ENCODE results near the gene GLTPD2.
"Not testable (repeated sequence)": the region's sequence is repeated elsewhere in the genome, so short reads cannot be mapped to it uniquely, and the experiment has no call there.

GLTPD2 gene

DNA sequence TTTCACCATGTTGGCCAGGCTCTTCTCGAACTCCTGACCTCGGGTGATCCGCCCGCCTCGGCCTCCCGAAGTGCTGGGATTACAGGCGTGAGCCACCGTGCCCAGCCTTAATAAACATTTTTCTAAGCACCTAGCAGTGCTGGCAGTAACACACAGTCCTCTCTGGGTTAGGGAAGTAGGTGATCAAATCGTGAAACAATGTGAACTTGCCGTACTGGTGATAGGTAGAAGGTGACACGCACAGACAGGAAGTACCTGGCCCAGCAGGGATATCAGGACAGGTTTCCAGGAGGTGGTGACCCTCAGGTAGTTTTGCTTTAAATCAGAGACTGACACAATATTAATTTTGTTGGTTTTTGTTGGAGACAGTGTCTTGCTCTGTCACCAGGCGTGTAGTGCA lies 22.7 kb downstream of the GLTPD2 start:
- DNase-seq: no peak

DNA sequence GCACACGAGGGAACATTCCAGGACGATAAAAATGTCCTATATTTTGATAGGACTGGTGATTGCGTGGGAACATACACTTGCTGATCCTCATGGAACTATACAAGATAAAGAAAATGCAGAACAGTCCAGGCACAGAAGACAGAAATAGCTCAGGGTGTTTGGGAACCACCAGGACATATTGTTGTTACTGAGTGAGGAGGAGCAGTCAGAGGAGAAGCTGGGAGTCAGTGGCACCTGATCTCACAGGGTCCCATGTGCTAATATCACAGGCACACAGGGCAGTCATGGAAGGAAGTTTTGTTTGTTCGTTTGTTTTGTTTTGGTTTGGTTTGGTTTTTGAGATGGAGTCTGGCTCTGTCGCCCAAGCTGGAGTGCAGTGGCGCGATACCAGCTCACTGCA lies 23.9 kb downstream of the GLTPD2 start:
- DNase-seq: no peak

DNA sequence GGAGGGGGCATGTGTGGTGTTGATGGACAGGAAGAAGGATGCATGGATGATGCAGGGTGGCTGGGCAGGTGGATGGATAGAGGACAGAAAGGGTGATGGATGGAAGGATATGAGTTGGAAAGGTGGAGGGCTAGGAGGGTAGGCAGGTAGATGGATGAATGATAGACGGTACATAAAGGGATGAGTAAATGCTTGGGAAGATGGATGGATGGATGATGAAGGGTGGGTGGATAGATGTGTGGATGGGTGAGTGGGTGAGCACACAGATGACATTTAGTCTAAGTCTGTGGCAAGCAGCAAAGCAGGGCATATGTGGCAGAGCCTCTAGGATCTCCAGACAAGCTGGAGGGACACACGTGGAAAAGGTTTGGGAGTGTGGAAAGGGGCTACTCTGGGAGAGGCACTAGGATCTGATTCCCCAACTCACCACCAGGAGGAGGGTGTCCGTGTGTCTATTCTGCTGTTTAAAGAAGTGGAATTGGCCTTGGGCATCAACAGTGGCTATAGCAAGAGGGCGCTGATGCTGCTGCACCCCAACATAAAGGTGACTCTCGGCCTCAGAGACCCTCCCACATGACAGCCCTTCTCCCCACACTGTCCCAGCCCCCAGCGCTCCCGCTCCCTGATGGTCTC lies 26.4 kb downstream of the GLTPD2 start:
- no peak for DNase-seq

DNA sequence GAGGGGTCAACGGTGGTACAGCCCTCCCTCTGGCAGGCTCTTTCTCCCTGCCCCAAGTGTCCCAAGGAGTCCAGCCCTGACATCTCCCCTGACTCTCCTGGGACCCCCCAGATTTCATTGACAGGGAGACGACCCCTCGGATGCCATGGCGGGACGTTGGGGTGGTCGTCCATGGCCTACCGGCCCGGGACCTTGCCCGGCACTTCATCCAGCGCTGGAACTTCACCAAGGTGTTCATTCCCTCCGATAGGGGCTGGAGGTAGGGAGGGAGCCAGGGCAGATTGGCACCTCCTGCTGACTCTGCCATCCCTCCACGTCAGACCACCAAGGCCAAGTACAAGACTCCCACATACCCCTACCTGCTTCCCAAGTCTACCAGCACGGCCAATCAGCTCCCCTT lies 28.1 kb downstream of the GLTPD2 start:
- no peak for DNase-seq

DNA sequence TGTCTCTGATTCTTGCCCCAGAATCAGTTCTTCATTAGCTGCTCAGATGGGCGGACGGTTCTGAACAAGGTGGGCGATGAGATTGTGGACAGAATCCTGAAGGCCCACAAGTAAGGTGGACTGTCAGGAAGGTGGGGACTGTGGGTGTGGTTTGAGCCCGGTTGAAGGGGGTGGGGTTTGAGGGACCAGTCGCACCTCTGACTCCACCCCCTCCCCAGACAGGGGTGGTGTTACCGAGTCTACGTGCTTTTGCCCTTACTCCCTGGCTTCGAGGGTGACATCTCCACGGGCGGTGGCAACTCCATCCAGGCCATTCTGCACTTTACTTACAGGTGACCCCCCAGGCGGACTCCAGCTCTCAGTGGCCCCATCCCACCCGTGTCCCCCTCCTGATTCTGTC lies 29.5 kb downstream of the GLTPD2 start:
- no peak for DNase-seq

DNA sequence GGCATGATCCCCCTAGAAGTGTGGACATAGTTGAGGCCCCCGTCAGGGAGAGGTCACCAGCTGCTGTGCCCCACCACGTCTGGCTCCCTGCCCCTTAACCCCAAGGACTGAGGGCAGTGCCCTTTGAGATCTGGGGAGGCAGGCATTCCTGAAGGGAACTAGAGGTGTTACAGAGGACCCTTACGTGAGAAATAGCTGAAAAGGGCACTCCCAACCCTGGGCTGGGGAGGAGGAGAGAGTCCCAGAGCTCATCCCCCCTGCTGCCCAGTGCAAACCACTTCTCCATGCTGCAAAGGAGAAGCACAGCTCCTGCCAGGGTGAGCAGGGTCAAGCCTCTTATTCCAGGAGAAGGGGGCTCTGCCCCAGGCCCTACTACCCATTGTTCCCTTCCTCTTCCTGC lies 34.1 kb downstream of the GLTPD2 start:
- DNase-seq: no peak

DNA sequence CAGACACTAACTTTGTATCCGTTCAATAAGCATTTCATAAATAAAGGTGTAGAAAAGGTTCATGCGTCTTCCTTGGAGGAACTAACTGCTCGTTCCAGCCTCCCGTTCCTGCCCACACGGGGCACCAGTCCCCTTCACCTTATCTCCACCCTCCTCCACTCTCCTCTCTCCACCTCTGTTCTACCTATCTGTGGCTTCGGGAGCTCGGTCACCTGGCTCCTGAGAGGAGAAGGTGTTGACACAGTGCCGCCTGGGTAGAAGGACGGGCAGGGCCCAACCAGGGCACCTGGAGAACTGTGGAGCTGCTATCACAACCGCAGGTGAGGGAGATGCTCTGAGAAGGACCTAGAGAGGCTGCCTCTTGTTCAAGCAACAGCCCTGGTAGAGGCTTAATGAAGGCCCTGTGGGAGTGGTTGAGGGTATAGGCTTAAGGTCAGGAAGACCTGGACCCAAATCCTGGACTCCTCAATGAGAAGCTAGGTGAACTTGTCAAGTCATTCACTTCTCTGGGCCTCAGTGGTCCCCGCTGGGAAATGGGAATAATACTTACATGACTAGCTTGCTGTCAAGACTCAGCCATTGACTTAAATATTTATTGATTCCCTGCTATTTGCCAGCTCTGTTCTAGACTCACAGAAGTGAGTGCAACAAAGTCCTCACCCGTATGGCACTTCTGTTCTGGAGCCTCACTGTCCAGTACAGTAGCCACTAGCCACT lies 34.8 kb downstream of the GLTPD2 start:
- DNase-seq: no peak

DNA sequence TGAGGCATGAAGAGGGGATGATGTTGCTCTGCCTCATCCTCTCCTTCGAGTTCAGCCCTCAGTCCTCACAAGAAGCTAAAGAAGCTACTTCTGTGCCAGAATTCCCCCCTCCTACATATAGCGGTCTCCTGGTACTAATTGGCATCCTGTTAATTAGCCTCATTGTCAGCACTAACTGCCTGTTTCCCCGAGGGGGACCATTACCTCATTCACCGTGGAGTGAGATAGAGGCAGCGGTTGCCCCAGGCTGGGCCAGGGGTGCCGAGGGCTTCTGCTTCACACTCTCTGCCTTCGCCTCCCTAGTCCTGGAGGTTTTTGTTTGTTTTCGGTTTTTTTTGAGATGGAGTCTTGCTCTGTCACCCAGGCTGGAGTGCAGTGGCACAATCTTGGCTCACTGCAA lies 38.6 kb downstream of the GLTPD2 start:
- DNase-seq: no peak

DNA sequence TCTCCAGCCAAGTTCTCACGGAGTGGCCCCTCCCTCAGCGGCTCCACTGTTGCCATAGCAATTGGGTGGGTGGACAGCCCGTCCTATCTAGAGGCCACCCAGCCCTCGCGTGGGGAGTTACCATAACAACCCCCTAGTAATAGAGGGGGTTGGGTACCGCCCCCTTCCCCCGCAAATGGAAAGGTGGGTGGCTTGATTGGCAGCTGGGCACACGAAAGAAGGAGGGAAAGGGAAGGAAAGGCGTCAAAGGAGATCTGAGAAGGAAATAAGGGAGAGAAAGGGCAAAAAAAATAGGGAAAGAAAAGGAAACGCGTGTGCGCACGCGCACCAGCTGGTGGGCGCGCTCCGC lies 44.0 kb downstream of the GLTPD2 start:
- not testable (repeated sequence) for DNase-seq

DNA sequence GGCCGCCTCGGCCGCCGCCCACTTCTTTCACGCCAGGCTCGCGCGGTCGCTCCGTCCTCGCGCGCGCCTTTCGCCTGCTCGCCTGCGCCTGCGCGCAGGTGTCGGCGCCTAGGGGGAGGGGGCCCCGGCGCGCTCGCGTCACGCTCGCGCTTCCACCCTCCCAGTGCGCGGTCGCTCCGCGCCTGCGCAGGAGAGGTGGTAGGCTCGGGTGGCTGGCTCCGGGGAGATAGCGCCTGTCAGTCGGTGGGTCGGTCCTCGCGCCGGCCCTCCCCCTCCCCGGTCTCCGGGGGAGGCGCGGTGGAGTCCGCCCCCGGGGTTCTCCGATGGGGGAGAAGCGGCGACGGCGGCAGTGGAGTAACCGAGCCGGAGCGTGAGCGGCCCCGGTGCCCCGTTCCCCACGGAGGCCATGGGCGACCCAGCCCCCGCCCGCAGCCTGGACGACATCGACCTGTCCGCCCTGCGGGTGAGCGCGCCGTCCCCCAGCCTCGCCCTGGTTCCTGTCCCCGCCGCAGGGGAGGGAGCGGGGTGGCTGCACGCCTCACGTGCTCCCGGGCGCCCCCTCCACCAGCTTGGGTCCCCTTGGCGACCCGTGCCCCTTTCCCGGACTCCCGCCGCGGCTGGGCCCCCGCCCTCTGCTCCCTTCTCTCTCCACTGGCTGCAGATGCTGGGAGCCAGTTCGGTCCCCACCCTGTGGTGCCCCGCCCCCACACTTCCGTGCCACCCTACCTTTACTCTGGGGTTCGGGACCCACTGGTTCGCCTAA lies 44.6 kb downstream of the GLTPD2 start, which contains the start of gene MINK1:
Gene MINK1, plus strand, starts transcription at position 163 of the 763 bp plus-strand sequence. Its CDS starts 244 bp downstream, at position 407.
- peak; percentile 79 to 86 for DNase-seq

DNA sequence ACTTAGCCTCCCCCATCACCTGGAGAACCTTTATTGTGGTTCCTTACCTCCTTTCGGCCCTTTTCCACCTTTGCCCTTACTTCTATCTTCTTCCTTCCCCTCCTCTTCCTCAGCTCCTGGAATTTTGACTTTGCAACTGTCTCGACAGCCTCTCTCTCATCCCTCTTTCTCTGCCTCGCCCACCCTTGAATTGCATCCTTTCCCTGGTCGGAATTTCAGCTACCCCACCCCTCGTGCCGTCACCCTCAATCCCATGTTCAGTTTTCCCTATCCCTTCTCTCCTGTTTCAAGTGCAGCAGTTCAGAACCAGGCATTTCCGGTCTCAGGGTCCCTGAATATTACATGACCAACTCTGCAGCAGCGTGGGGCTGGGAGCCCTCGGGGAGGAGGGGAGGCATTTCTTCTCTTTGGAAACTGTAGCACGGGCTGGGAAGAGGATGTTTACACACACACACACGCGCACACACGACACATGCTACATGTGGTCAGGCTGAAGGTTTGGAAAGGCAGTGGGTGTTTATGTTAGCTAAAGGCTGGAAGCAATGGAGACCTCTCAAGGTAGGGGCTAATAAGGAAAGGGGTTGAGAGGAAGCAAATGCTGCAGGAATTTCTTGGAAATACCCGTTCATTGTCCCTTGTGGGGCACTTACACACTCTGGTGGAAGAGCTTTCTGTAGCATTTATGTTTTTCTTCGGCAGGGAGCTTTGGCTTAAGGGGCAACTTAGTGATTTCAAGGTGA lies 45.3 kb downstream of the GLTPD2 start:
- no peak for DNase-seq

DNA sequence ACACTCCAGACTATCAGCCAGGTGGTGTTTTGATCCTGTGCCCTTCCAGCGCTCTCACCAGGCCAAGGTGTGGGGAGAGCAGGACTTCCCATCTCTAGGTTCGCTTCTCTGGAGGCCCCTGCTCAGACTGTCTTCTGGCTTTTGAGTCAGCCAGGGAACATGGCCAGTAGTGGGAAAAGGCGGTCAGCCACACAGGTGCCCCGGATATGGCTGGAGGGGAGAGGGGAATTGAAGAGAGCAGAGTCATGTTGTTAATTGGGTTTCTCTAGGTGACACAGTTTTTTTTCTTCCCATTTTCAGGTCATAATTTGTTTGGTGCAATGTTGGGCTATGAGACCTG lies 45.9 kb downstream of the GLTPD2 start:
- DNase-seq: no peak

DNA sequence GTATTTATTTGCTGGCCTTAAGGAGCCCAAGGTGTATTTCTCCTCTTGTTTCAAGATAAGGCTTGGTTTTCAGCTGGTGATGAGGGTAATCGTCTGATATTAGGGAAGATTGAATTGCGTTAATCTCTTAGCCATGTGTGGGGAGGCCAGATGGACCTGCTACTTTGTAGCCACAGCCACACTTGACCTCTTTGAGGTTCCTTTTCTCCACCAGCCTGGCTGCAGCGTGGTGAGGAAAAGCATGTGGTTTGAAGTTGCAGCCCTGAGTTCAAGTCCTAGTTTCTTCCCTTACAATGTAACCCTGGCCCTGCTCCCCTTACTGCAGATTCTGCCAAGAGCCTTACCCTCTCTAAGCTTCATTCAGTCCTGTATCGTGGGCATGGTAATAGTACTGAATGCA lies 47.5 kb downstream of the GLTPD2 start:
- no peak for DNase-seq

DNA sequence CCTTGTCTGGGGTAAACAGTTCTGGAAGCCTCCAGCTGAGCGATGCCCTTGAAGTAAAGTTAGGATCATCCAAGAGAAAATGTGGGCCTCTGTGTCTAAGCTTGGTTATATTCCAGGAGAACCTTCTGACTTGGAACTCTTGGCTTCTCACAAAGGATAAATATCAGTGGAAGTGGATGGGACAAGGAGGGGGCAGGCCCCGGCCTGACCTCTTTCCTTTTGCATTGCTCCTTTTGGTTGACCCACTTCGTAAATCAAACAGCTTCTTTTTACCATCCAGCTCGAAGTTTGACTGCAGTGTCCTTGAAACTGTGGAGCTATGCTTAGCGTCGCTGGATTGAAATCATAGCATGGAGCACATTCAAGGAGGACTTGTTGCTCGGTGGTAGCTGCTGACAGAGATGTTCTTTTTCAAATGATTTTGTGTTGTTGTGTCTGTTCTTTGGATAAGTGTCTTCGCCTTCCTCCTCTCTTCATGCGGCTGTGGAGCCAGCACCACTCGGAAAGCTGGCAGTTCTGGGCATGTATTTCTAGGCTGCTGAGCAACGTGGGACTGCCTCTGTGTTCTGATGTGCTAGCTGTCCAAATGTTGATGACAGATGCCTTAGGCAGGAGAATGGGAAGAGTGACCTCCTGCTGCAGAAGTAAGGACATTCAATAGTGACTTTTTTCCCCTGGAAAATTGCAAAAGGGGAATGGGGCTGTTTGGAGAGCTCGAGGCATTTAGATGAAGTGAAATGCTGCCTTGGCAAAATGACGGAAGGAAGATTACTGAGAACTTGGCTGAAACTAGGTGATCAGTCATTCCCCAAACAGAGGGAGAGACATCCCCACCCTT lies 48.9 kb downstream of the GLTPD2 start:
- no peak for DNase-seq

DNA sequence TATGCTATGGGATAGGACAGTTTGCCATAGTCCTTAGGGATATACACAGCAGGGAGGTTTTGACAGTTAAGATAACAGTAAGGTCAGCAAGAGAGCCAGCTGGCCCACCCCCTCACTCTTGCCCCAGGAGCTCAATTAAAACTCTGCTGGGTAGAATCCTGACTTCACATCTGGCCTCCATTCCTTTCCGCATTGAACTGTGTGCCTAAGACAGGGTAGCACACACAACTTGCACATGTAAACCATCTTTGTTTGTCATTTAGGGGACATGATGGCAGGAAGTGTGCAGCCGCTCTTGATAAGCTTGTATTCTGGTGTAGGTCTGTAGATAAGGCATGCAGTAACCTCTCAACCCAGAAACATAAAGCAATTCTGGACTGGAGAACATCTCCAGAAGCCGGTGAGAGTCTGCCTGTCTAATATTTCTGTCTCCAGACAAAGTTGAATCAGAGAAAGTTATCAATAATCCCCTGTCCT lies 49.6 kb downstream of the GLTPD2 start:
- no peak for DNase-seq

DNA sequence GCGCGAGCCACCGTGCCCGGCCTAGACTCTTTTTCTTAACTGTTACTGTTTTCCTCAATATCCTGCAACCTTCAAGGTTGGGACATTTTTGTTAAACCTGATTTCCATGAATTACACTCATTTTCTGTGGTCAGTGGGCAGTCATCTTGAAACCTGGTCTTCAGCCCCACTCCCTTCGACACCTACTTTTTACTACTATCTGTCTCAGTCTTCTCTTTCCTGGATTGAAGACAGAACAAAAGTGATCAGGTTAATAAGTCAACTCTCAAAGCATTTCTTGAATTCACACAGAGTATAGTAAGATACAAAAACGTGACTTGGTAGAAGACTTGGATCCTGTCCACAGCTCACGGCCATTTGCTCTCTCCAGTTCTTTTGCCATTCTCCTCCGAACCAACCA lies 50.5 kb downstream of the GLTPD2 start:
- DNase-seq: no peak

Data from stimulated activated CD4-positive, alpha-beta T cell treated with anti-CD3 and anti-CD28 coated beads, Interleukin-2, amount 100 ng/mL, for 48 hours (primary cell).